Anterior cingulate cortex (tissue), 58 donors: ENCODE measurements around the gene ZNF84.

Source experiments
- DNase-seq, 58 donors: peaks; one replicate each; lab custom pipeline; 2025; lab: John Stamatoyannopoulos, UW

Gene ZNF84

GRCh38 chr12:133037207-133038005 lies at the start of gene ZNF84:
Gene ZNF84, plus strand, starts transcription at chr12:133037509. Its CDS starts 3,959 bp downstream, at chr12:133041468.
- DNase-seq, result peak; percentile 69 to 97 (median 92)

DNA sequence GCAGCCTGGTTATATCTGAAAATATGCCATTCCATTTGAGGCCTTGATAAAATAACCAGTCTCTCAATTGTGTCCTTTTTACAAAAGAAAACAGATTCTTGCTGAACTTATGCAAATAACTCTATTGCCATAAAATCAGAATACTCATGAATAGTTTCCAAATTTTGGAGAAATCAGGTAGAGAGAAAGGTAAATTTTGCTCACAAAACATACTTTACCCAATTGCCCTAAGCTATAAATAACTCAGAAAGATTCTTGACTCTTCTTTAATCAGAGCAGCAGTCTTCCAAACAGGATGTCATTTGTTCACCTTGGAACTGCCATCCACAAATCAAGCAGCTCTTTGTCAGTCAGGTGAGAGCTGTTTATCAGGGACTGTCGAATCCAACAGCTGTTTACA lies 38.6 kb upstream of the ZNF84 start:
- no peak for DNase-seq

DNA sequence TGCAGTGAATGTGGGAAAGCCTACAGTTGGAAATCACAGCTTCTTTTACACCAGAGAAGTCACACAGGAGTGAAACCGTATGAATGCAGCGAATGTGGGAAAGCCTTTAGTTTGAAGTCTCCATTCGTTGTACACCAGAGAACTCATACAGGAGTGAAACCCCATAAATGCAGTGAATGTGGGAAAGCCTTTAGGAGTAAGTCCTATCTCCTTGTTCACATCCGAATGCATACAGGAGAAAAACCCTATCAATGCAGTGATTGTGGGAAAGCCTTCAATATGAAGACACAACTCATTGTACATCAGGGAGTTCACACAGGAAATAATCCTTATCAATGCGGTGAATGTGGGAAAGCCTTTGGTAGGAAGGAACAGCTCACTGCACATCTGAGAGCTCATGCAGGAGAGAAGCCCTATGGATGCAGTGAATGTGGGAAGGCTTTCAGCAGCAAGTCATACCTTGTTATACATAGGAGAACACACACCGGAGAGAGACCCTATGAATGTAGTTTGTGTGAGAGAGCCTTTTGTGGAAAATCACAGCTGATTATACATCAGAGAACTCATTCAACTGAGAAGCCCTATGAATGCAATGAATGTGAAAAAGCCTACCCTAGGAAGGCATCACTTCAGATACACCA lies 26.5 kb upstream of the ZNF84 start:
- DNase-seq, result no peak

DNA sequence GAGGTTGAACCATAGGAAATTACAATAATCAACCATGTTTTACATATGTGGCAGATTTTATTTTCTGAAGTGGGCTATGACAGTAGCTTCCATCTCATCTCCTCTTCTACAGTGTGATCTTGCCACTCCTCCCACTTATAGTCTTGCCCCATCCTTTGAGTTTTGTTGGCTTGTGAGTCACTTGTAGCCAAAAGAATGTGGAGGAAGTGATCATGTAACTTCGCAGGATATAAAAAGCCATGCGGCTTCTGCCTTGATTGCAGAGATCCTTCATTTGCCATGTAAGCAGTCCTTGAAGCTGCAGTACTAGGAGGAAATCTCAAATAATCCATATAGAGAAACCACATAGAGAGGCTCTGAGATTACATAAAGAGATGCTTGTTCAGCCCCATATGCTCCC lies 13.7 kb upstream of the ZNF84 start:
- DNase-seq, result peak in 3 of 58 donors; percentile 1 to 28 (median 11)

DNA sequence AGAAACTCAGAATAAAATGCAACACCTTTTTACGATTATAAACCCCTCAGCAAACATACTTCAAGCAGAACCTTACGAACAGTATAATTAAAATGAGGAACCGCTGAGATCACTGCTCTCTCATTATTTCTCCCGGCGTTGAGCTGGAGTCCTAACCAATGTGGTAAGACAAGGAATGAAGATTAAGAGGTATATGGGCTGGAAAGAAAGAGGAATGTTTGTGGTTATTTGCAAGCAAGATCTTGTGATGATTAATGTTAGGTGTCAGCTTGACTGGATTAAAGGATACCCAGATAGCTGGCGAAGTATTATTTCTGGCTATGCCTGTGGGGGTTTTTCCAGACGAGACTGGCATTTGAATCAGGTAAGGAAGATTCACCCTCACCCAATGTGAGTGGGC lies 10.3 kb upstream of the ZNF84 start:
- no peak for DNase-seq

GRCh38 chr12:133038118-133038709 lies 905 bp downstream of the ZNF84 start:
- no peak for DNase-seq

- no peak for DNase-seq
Observed at GRCh38 chr12:133046698-133047097, 9.4 kb downstream of the ZNF84 start.

GRCh38 chr12:133057446-133057845 lies 20.1 kb downstream of the ZNF84 start:
- DNase-seq, result no peak

DNA sequence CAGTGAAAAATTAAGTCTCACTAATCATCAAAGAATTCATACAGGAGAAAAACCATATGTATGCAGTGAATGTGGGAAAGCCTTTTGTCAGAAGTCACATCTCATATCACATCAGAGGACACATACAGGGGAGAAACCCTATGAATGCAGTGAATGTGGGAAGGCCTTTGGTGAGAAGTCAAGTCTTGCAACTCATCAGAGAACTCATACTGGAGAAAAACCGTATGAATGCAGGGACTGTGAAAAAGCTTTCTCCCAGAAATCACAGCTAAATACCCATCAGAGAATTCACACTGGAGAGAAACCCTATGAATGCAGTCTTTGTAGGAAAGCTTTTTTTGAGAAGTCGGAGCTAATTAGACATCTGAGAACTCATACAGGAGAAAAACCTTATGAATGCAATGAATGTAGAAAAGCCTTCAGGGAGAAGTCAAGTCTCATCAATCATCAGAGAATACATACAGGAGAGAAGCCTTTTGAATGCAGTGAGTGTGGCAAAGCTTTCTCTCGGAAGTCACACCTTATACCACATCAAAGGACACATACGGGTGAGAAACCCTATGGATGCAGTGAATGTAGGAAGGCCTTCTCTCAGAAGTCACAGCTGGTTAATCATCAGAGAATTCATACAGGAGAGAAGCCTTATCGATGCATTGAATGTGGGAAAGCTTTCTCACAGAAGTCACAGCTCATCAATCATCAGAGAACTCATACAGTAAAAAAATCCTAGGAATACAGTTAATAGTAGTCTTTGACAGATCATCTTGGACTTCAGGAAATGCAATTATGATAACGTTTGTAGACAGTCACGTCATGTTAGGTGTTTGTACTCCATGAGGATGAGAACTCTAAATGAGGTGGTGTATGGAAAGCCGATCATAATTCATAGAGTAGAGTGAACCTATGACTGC lies 21.1 kb downstream of the ZNF84 start:
- DNase-seq, result no peak

GRCh38 chr12:133061954-133062353 lies 24.6 kb downstream of the ZNF84 start:
- no peak for DNase-seq

DNA sequence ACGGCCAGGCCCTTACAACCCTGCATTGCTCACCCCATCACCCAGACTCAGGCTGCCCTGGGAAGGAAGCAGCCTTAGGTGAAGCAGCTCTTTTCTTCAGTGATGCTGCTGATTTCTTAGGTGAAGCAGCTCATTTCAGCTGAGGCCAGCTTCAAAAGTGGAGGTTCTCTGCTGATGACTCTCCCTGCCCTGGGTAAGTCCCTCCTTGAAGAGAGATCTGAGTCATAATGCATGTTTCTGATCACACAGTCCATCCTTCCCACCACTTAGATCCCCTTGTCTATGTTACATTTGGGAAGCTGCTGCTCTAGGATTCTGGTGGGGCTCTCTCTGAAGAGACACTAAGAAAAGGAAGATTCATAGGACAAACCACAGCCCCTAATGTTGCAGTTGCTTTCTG lies 26.2 kb downstream of the ZNF84 start:
- DNase-seq, result no peak

- no peak for DNase-seq
Observed at GRCh38 chr12:133073836-133074235, 36.5 kb downstream of the ZNF84 start.

DNA sequence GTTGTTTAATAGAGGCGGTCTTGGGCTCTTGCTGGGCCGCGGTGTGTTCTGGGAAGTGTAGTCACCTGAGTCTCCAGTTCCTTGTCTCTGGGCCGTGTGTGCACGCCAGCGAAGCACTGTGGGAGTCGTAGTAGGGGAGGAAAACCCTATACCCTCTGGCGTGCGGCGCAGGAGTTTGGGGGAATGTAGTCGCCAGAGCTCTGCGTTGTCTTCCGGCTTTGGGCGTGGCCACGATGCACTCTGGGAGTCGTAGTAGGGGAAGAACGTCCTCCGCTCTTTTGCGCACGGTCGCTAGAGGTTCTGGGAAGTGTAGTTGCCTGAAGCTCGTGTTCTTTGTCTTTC lies 42.7 kb downstream of the ZNF84 start:
- peak in 57 of 58 donors; percentile 93 to 100 (median 99) for DNase-seq

DNA sequence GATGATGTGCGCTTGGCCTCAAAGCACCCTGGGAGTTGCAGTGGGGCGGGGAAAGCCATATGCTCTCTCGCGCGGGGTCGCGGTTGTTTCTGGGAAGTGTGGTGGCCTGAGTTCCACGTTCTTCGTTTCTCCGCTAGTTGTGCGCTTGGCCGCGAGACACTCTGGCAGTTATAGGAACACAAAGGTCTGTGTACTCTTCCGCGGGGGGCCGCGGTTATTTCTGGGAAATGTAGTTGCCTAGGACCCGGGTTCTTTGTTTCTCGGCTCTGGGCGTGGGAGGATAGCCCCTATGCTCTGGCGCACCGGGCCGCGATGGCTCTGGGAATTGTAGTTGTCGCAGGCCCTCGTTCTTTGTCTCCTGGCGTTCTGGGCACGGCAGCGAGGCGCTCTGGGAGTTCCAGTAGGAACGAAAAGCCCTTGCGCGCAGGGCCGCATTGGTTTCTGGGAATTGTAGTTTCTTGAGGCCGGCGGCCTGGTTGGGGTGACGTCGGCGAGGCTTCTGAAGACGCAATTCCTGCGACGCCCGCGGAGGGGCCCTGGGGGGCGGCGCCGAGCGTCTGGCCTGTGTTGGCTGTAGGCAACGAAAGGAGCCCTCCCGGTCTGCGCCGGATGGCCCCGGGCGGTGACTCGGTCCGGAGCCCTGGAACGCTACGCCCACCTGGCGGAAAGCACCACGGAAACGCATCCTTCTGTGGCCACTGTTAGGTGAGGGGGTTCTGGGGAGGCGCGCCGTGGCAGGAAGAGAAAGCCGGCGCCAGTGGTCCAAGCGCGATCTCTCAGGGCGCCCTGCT lies 43.3 kb downstream of the ZNF84 start, which contains the start of gene ZNF140:
Gene ZNF140, plus strand, starts transcription at position 556 of the 791 bp plus-strand sequence. CDS start 398 bp downstream, outside the sequence.
- DNase-seq, result peak; percentile 93 to 100 (median 98)

DNA sequence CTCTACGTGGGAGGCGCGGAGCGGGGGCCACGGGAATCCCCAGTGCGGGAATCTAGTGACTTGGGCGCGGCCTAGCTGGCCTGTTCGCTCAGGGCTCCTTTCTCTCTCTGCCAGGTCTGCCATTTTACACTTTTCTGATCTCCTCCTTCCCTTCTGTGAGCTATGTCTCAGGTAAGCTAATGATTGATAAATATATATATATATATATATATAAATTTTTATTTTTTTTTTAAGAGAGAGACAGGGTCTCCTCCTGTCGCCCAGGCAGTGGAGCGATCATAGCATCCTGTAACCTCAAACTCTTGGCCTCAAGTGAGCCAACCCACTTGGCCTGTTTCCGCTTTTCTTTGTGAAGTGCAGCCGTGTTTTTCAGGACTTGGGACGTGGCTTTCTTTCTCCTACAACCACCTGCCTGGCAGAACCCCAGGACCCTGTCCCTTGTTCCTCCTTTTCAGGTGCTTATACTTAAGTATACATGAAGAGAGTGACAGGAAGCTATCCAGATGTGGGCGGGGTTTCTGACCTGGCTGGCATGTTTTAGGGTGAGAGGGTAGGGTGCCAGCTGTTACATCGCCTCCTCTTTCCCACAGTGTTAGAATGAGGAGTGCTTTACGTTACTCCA lies 44.0 kb downstream of the ZNF84 start:
- peak in 2 of 58 donors; percentile 8 to 42 for DNase-seq

DNA sequence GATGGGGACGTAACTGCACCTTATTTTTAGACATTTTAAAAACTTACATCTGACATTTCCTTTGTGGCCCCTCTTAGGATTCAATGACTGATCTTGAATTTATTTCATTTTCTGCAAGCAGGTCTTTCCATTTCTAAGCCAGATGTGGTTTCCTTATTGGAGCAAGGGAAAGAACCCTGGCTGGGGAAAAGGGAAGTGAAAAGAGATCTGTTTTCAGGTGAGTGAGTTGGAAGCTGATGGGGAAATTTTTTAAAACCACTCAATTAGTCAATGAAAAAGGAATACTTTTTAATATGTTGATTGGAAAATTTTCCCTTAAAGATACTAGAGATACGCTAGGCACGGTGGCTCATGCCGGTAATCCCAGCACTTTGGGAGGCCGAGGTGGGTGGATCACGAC lies 46.0 kb downstream of the ZNF84 start:
- no peak for DNase-seq

- DNase-seq, result no peak
Observed at GRCh38 chr12:133105620-133106019, 68.3 kb downstream of the ZNF84 start.

GRCh38 chr12:133106253-133106652 lies 68.9 kb downstream of the ZNF84 start:
- DNase-seq, result no peak

DNA sequence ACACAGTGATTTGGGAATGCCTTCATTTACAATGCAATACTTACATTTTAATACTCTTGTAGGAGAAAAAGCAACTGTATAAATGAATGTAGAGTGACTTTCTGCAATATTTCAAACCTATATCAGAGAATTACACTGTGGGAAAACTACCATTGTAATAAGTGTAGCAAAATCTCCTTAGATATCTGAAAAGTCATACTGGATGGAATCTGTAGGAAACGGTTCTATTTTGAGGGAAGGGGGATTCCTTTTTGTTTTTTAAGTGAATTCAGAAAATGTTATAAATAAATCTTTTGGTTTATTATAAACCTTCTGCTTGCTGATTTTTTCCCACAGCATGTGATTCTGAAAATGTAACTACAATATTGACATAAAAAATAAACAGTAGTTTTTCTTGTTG lies 69.8 kb downstream of the ZNF84 start:
- no peak for DNase-seq
